Mesothelial cell of epicardium (in vitro differentiated cells): ENCODE data around the gene CERS1. TPM values are rescaled to one million over a fixed set of nuclear protein-coding genes. Genes with fewer than 3 reads are reported as not detected.

Experiments
- DNase-seq, 2 experiments: peaks; one replicate each; pipeline ENCODE4 v3.0.0; 2021; ENCODE audit warnings: low spot score in 2 of 2; ENCODE audit not compliant: unreplicated experiment in 2 of 2
- H3K27ac Mint-ChIP-seq: 2 replicates; pipeline ENCODE4 v1.8.0; 2021; ENCODE audit warnings: mixed read lengths
- H3K27me3 Mint-ChIP-seq: 2 replicates; pipeline ENCODE4 v1.8.0; 2021; ENCODE audit warnings: low read depth, mixed read lengths
- H3K36me3 Mint-ChIP-seq: 2 replicates; pipeline ENCODE4 v1.8.0; 2021; ENCODE audit warnings: mixed read lengths
- H3K4me1 Mint-ChIP-seq: 2 replicates; pipeline ENCODE4 v1.8.0; 2021; ENCODE audit warnings: mixed read lengths
- H3K4me3 Mint-ChIP-seq: 2 replicates; pipeline ENCODE4 v1.8.0; 2021; ENCODE audit warnings: mild to moderate bottlenecking, moderate library complexity, mixed read lengths
- H3K9me3 Mint-ChIP-seq: 2 replicates; pipeline ENCODE4 v1.8.0; 2021; ENCODE audit warnings: mixed read lengths
- total RNA-seq: library from RNA; stranded (reverse); gene quantifications from 3 replicates; pipeline ENCODE4 v1.2.1, GENCODE V29; 2021
- TF ChIP-seq, protein P1 (sequence below): fragments of 200-600 bp; sonication (generic); IDR thresholded peaks from one replicate; pipeline ENCODE4 v1.5.0; 2021; ENCODE audit warnings: antibody characterized with exemption; ENCODE audit not compliant: unreplicated experiment

Gene CERS1
- total RNA-seq, 1 donor from 2014 or later: 8.5 TPM

DNA sequence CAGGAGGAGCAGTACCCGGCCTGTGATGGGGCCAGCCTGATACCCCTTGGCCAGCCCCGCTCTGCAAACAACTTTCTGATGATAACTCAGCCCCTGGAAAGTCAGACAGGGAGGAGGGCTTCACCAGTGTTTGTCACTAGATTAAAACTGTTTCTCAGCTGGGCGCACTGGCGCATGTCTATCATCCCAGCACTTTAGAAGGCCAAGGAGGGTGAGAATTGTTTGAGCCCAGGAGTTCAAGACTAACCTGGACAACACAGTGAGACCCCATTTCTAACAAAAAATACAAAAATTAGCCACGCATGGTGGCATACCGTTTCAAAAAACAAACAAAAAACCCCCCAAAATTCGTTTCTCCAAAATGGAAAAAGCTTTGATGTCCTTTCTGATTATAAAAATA, 5.5 kb upstream of the CERS1 start:
- TF ChIP-seq, protein P1, sequence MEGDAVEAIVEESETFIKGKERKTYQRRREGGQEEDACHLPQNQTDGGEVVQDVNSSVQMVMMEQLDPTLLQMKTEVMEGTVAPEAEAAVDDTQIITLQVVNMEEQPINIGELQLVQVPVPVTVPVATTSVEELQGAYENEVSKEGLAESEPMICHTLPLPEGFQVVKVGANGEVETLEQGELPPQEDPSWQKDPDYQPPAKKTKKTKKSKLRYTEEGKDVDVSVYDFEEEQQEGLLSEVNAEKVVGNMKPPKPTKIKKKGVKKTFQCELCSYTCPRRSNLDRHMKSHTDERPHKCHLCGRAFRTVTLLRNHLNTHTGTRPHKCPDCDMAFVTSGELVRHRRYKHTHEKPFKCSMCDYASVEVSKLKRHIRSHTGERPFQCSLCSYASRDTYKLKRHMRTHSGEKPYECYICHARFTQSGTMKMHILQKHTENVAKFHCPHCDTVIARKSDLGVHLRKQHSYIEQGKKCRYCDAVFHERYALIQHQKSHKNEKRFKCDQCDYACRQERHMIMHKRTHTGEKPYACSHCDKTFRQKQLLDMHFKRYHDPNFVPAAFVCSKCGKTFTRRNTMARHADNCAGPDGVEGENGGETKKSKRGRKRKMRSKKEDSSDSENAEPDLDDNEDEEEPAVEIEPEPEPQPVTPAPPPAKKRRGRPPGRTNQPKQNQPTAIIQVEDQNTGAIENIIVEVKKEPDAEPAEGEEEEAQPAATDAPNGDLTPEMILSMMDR: no peak
- no peaks in the 10 kb centered on the region for H3K9me3 Mint-ChIP-seq
- no peak for DNase-seq
- H3K27ac Mint-ChIP-seq: no peak overlapping the region
- H3K4me1 Mint-ChIP-seq: peaks cover under 1% of the 10 kb centered on the region
- peaks cover 4% of the 10 kb centered on the region for H3K27me3 Mint-ChIP-seq
- H3K36me3 Mint-ChIP-seq: peaks cover 11% of the 10 kb centered on the region
- no peak overlapping the region for H3K4me3 Mint-ChIP-seq

- H3K4me3 Mint-ChIP-seq: no peak overlapping the region
- TF ChIP-seq, protein P1: no peak
- H3K36me3 Mint-ChIP-seq: peaks cover 11% of the 10 kb centered on the region
- peaks cover 5% of the 10 kb centered on the region for H3K27me3 Mint-ChIP-seq
- DNase-seq: no peak
- H3K9me3 Mint-ChIP-seq: no peaks in the 10 kb centered on the region
- no peak overlapping the region for H3K27ac Mint-ChIP-seq
- H3K4me1 Mint-ChIP-seq: peaks cover 2% of the 10 kb centered on the region
These were observed 4.9 kb upstream of the CERS1 start for GRCh38 chr19:18900700-18901481.

DNA sequence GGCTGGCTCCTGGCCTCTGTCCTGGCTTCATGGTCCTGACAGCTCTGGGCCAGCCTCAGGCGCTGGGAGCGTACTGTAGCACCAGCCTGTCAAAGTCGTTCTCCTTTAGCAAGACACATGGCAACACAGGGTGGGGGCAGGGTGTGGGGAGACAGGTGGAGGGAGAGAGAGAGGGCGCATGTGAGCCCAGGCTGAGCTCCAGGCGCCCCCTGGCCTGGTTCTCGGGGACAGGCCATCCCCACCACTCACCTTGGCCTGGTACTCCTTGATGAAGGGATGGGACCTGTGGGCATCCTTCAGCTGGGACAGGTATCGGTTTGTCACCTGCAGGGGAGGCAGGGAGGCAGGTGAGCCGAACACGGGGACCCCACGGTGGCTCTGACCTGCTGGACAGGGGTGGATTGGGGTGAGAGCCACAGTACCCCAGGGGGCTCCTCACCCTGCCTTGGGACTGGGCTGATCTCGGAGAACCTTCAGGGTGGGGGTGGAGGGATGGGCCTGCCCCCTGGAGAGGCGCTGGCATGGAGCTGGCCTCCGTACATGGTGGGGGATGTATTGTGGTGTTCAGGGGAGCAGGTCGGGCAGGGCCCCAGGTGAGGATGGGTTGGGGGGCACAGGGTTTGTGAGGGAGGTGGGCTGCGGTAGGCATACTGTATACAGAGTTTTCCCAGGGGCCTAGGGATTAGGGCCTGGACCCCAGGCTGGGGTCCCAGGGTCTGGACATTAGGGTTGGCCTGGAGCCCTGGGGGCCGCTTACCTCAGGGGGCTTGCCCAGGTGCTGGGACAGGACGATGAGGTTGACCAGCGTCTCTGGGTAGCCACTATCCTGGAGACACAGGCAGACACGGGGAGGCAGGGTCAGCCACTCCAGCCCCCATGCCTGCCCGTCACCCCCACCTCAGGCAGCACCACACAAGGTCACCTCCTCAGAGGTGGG, 3.9 kb upstream of the CERS1 start:
- TF ChIP-seq, protein P1: no peak
- no peaks in the 10 kb centered on the region for H3K9me3 Mint-ChIP-seq
- peaks cover 2% of the 10 kb centered on the region for H3K4me1 Mint-ChIP-seq
- peaks cover 5% of the 10 kb centered on the region for H3K27me3 Mint-ChIP-seq
- peaks cover 8% of the 10 kb centered on the region for H3K36me3 Mint-ChIP-seq
- no peak for DNase-seq
- no peak overlapping the region for H3K27ac Mint-ChIP-seq
- no peak overlapping the region for H3K4me3 Mint-ChIP-seq

DNA sequence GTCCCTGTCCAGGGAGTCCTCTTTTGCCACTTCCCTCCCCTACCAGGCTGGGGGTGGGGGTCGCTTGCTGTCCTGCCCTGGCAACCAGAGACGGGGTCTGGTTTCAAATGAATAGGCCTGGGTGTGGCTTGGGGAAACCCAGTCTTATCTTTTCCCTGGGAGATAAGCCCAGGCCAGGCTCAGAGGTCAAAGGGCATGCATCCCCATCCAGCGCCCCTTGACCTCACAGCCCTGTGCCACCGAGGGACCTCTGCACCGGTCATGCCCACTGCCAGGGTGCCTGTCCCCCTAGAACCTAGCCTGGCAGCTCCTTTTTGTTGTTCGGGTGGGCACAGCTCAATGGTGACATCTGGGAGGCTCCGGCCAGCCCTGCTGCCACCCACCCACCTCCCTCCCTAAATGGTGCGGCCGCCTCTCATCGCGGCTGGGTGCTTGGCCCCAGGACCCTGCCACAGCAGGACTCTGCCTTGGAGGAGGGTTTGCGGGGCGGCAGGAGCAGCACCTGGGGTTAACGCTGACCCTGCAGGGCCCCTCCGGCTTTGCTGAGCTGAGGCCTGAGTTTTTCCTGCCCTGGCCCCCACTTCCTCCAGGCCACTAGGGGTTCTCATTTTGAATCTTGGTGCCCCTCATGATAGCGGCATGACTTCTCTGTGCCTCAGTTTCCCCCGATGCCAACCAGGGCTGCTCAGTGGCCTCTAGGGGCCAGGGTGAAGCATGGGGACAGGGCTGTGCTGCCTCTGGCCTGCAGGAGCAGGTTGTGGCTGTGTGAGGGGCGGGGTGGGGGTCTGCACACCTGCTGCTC, 2.9 kb upstream of the CERS1 start:
- DNase-seq: no peak

More for the DNA sequence above, 2.9 kb upstream of the CERS1 start:
- Mint-ChIP-seq H3K36me3 (peaks cover 8% of the 10 kb centered on the region), H3K9me3 (no peaks in the 10 kb centered on the region), H3K27me3 (peaks cover 7% of the 10 kb centered on the region), H3K27ac (no peak overlapping the region), H3K4me1 (peaks cover 4% of the 10 kb centered on the region), H3K4me3 (no peak overlapping the region)
- TF ChIP-seq, protein P1: no peak
